Anterior cingulate cortex (tissue), 58 donors: ENCODE data around the gene KCNJ18.
"Not testable (repeated sequence)": the region's sequence is repeated elsewhere in the genome, so short reads cannot be mapped to it uniquely, and the experiment has no call there.

Source experiments
- DNase-seq, 58 donors: peaks; one replicate each; lab custom pipeline; 2025; lab: John Stamatoyannopoulos, UW

Gene KCNJ18

DNA sequence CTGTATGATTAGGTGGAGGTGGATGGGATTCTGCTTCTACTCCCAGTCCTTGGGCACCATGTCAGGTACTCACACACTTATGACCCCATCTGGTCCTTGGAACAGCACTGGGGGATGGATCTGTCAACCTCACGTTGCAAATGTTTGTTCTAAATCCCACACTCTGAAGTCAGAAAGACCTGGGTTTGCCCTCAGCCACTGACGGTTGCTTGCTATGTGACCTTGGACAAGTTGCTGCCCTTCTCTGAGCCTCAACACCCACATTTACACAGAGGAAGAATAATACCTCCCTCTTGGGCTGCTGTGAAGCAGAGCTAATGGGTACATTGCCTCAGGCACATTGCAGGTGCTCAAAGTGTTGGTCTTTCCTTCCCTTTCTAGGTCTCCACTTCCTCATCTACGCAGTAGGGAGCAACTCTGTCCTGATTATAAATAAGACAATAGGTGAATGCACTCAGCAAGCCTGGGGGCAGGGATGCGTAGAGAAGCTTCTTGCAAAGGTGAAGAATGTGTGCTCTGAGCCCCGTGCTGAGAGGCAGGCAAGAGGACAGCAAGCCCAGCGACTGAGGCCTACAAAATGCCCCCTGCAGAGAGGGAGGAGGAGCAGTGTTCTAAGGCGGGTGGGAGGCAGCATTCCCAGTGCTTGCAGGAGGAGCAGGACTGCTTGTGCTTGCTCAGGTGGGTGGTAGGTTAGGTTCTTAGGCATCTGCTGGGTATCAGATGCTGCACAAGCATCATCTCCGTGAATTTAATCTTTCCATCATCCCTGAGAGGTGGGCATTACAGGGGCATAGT lies 21.8 kb upstream of the KCNJ18 start:
- DNase-seq: not testable (repeated sequence)

DNA sequence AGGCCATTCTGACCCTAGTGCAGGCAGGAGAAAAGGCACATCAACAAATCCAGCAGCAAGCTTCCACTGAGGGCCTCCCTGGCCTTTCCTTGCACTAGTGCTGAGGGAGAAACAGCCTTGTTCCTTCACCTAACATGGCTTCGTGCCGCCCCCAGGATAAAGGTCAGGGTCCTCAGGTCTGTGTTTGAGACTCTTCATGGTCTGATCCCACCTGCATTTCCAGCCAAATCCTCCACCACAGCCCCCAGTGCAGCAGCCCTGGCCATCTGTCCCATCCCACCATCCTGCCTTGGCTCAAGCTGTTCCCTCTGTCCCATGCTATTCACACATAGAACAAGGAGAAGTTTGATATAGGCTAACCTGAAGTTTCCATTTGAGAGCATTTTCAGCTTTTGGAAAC lies 20.9 kb upstream of the KCNJ18 start:
- DNase-seq: not testable (repeated sequence)

DNA sequence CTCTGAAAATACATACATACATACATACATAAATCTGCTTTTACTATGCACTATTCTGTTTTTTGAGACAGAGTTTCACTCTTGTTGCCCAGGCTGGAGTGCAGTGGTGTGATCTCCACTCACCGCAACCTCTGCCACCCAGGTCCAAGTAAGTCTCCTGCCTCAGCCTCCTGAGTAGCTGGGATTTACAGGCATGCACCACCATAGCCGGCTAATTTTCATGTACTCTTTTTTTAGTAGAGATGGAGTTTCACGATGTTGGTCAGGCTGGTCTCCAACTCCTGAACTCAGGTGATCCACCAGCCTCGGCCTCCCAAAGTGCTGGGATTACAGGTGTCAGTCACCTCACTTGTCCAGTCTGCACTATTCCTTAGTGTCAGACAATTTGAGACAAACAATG lies 20.5 kb upstream of the KCNJ18 start:
- DNase-seq: not testable (repeated sequence)

DNA sequence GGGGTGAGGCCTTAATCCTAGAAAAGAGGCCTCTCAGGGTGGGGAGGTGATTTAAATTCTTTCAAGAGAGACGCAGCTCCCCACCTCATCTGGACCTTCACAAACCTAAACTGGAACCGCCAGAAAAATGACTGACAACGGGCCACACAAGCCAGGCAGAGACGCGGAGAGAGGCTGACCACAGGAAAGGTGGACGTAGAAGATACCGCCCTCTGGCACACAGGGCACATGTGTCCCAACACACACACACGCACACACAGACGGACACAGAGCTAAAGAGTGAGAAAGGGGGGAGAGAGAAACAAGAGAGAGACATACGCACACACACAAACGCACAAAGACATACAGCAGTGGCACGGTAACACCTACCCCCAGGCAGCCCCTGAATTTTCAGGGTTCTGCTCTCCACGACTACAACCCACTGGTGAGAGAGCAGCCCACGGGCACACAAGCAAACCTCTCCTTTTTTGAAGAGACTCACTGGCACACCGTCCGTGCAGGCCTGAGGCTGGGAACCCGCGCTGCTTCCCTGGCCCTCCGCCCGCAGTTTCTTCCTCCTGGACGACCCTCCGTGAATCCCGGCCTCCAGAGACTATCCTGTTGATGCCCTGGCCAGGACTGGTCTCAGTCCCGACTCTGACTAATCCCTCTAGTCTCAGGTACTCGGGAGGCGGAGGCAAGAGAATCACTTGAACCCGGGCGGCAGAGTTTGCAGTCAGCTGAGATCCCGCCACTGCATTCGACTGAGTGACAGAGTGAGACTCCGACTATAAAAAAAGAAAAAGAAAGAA lies 18.7 kb upstream of the KCNJ18 start:
- not testable (repeated sequence) for DNase-seq

DNA sequence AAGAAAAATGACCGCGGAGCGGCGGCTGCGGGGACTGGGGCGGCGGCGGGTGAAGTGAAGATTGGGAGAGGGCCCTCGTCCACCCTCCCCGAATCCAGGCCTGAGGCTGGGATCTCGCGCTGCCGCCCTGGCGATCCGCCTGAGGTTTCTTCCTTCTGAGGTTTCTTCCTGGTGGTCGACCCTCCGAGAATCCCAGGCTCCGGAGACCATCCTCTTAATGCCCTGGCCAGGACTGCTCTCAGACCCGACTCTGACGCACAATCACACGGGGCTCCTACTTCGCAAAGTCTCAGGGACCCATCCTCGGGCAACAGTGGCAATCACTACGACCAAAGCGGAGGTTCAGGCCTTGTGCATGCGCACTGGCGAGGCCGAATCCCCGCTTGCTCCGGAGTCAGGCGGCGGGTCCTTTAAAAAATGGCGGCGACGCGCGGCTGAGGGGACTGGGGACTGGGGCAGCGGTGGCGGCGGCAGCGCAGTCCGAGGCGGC lies 18.0 kb upstream of the KCNJ18 start:
- no peak for DNase-seq

DNA sequence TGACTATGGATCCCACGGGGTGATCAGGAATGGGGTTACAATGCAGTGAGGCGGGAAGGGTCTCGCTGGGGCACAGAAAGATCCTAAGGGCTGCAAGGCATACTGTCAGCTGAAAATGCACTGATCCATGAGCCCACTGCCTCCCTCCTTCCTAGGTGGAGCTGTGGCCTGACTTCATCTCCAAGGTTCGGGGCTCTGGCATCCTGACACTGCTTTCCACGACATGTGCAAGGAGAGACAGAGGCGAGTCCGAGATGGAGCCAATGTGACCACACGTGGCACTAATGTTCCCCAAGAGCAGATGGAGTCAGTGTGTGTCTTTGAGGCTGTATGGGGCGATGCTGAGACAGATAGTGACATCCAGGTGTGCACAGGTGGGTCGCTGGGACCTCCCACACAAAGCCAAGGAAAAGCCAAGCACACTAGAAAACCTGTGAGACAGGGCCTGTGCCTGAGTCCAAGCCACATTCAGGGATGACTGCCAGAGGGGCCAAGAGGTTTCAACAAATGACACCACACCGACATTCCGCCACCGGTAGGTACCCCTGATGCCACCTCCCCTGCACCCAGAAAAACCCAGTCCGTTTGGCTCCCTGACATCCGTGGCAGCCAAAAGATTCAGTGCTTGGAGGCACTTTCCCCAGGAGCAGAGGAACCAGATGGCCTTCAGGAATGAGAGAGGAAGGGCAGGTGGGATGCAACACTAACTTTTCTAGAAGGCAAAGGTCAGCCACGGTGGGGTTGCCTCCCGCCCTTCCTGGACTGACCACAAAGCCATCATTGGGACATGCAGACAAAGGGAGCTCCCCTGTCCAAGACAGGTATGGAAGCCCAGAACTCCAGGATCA lies 17.2 kb upstream of the KCNJ18 start:
- not testable (repeated sequence) for DNase-seq

DNA sequence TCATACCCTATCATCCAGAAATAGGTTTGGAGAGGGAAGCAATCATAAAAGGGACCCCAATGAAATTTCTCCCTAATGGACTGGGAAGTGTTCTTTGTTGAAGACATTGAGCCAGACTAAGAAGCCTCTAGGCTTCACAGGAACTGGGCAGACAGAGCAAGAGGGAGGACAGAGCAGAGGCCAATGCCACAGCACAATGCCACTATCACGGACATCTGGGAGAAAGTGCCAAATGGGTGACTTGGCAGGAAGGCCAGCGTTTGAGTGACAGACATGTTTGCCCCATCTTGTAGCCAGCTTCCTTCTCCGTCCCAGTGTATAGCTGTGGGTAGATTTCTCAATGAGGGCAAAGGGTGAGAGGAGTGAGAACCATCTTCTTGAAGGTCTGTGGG lies 16.6 kb upstream of the KCNJ18 start:
- DNase-seq: not testable (repeated sequence)

DNA sequence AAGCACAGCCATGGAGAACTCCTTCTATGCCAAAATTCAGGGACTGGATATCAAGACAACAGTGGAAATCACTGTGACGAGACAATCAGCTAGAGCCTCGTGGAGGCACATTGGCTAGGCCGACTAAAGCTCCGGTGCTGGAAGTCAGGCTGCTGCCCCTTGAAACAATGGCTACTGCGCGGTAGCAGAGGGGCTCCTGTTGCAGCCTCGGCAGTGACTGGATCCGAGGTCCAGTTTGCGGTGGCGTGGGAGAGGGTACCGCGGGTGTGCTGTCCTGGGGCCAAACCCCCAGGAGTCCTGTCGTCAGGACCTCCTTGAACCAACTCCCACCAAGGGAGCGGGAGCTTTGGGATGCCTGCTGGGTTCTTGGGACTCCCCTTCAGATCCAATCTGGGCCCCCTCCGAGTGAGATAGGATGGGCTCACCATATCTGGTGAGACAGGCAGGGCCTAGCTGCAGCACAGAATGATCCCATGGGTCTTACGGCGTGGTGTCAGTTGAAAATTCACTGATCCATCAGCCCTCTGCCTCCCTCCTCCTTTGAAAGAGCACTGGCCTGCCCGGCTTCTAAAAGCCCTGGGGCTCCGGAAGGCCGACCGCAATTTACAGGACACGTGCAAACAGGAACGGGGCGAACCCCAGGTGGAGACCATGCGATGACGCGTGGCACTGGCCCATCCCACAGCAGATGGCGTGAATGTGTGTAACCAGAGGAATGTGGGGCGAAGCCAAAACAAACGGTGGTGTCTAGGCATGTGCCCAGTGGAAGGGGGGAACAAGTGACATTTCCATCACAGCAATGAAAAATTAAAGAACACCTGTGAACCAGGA lies 15.8 kb upstream of the KCNJ18 start:
- DNase-seq: no peak

DNA sequence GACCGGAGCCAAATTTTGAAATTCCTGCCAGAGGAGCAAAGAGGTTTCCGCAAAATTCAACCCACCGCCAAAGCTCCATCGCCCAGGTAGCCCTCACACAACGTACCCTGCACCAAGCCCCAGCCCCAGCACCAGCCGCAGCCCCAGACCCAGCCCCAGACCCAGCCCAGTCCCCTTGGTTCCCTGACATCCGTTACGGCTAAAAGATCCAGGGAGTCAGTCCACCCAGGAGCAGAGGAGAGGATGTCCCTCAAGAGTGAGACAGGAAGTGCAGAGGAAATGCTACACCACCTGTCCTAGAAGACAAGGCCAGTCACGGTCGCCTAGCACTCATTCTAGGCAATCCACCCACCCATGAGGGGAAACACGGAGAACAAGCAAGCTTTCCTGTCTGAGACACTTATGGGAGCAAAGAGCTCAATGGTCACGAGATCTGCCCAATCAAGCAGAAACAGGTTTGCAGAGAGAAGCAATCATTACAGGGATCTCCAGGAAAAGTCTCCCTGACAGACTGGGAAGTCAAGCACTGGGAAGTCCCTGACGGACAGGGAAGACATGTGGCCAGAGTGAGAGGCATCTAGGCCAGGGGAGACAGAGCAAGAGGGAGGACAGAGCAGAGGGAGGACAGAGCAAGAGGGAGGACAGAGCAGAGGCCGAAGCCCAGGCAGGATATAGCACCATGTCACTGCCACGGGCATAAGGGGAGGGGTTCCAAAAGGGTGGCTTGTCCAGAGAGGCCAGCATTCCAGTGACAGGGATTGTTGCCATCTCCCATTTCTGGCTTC lies 15.0 kb upstream of the KCNJ18 start:
- no peak for DNase-seq

DNA sequence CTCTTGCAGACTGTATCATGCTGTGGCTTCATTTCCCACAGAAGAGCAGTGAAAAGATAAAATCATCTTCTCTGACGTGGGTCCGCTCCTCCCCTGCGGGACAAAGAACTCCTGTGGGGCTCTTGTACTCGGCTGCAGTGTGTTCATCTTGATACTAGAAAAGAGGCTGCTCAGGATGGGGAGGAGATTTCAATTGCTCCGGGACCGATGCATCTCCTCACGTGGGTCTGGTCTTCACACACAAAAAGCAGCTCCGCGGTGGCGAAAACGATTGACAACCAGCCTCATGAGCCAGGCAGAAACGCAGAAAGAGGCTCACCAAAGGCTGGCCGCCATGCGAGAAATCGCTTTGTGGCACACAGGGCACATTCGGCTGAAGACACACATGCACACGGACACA lies 14.4 kb upstream of the KCNJ18 start:
- no peak for DNase-seq

DNA sequence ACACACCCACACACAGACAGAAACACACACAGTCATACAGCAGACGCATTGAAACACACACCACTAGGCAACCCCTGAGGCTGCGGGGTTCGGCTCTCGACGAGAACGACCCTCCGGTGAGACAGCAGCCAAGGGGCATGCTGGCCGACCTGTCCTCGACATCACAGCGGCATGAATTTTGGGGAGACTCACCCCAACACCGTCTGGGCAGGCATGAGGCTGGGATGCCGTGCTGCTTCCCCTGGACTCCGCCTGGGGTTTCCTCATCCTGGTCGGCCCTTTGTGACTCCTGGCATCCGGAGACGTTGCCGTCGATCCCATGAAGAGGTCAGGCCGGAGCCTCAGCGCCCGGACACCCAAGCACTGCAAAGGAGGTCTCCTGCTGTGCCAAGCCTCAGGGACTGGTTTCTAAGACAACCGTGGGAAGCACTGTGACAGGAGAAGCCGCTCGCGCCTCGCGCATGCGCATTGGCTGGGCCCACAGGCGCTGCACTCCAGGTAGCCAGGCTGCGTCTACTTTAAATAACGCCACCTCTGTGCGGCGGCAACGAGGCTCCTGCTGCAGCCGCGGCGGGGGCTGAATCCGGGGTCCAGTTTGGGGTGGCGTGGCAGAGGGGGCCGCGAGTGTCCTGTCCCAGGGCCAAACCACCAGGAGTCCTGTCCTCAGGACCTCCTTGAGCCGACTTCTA lies 13.8 kb upstream of the KCNJ18 start:
- DNase-seq: peak in 17 of 58 donors; percentile 18 to 58 (median 28)

DNA sequence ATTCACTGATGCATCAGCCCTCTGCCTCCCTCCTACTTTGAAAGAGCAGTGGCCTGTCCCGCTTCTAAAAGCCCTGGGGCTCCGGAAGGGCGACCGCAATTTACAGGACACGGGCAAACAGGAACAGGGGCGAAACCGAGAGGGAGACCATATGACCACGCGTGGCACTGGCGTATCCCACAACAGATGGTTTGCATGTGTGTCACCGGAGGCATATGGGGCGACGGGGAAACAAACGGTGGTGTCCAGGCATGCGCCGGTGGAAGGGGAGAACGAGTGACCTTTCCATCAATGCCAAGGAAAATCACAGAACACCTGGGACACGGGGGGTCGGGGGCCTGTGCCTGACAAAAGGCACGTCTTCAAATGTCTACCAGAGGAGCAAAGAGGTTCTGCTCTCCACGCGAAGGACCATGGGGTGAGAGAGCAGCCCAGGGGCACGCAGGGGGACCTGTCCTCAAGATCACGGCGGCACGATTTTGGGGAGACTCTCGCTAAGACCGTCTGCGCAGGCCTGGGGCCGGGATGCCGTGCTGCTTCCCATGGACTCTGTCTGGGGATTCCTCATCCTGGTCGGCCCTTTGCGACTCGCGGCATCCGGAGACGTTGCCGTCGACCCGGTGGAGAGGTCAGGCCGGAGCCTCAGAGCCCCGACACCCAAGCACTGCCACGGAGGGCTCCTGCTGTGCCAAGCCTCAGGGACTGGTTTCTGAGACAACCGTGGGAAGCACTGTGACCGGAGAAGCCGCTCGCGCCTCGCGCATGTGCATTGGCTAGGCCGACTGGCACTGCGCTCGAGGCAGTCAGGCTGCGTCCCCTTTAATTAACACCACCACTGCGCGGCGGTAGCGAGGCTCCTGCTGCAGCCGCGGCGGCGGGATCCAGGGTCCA lies 12.8 kb upstream of the KCNJ18 start:
- no peak for DNase-seq

DNA sequence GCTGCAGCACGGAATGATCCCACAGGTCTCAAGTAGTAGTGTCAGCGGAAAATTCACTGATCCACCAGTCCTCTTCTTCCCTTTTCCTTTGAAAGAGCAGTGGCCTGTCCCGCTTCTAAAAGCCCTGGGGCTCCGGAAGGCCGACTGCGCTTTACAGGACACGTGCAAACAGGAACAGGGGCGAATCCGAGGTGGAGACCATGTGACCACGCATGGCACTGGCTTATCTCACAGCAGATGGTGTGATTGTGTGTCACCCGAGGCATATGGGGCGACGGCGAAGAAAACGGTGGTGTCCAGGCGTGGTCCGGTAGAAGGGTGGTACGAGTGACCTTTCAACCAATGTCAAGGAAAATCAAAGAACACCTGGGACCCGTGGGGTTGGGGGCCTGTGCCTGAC lies 12.0 kb upstream of the KCNJ18 start:
- no peak for DNase-seq

DNA sequence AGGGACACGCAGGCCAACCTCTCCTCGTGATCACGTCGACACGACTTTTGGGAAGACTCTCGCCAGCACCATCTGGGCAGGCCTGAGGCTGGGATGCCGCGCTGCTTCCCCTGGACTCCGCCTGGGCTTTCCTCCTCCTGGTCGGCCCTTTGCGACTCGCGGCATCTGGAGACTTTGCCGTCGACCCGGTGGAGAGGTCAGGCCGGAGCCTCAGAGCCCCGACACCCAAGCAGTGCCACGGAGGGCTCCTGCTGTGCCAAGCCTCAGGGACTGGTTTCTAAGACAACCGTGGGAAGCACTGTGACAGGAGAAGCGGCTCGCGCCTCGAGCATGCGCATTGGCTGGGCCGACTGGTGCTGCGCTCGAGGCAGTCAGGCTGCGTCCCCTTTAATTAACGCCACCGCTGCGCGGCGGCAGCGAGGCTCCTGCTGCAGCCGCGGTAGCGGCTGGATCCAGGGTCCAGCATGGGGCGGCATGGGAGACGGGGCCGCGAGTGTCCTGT lies 11.4 kb upstream of the KCNJ18 start:
- not testable (repeated sequence) for DNase-seq

DNA sequence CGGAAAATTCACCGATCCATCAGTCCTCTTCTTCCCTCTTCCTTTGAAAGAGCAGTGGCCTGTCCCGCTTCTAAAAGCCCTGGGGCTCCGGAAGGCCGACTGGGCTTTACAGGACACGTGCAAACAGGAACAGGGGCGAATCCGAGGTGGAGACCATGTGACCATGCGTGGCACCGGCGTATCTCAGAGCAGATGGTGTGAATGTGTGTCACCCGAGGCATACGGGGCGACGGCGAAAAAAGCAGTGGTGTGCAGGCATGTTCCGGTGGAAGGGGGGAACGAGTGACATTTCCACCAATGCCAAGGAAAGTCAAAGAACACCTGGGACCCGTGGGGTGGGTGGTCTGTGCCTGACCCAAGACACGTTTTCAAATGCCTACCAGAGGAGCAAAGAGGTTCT lies 10.7 kb upstream of the KCNJ18 start:
- DNase-seq: not testable (repeated sequence)

DNA sequence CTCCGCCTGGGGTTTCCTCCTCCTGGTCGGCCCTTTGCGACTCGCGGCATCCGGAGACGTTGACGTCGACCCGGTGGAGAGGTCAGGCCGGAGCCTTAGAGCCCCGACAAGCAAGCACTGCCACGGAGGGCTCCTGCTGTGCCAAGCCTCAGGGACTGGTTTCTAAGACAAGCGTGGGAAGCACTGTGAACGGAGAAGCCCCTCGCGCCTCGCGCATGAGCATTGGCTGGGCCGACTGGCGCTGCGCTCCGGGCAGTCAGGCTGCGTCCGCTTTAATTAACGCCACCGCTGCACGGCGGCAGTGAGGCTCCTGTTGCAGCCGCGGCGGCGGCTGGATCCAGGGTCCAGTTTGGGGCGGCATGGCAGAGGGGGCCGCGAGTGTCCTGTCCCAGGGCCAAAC lies 10.2 kb upstream of the KCNJ18 start:
- DNase-seq: not testable (repeated sequence)

DNA sequence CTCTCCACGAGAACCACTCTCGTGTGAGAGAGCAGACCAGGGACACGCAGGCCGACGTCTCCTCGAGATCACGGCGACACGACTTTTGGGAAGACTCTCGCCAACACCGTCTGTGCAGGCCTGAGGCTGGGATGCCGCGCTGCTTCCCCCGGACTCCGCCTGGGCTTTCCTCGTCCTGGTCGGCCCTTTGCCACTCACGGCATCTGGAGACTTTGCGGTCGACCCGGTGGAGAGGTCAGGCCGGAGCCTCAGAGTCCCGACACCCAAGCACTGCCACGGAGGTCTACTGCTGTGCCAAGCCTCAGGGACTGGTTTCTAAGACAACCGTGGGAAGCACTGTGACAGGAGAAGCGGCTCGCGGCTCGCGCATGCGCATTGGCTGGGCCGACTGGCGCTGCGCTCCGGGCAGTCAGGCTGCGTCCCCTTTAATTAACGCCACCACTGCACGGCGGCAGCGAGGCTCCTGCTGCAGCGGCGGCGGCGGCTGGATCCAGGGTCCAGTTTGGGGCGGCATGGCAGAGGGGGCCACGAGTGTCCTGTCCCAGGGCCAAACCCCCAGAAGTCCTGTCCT lies 9.1 kb upstream of the KCNJ18 start:
- DNase-seq: not testable (repeated sequence)
